IgD-negative memory B cell (primary cell): ENCODE results near the gene CIDEC. TPM values are rescaled to one million over a fixed set of nuclear protein-coding genes. Genes with fewer than 3 reads are reported as not detected.
"Not testable (repeated sequence)": the region's sequence is repeated elsewhere in the genome, so short reads cannot be mapped to it uniquely, and the experiment has no call there.

Experiments used
- H3K27ac Mint-ChIP-seq, 3 donors: one replicate each; pipeline ENCODE4 v1.8.0; 2020 to 2022; ENCODE audit warnings: mild to moderate bottlenecking in 3 of 3, mixed read lengths in 3 of 3, moderate library complexity in 1 of 3
- H3K27me3 Mint-ChIP-seq: one replicate; pipeline ENCODE4 v1.8.0; 2021; ENCODE audit warnings: mixed read lengths
- H3K36me3 Mint-ChIP-seq: one replicate; pipeline ENCODE4 v1.8.0; 2020; ENCODE audit warnings: mild to moderate bottlenecking, mixed read lengths
- H3K4me1 Mint-ChIP-seq, 3 donors: one replicate each; pipeline ENCODE4 v1.8.0; 2020 to 2022; ENCODE audit warnings: mixed read lengths in 3 of 3, mild to moderate bottlenecking in 1 of 3
- H3K4me3 Mint-ChIP-seq, 4 donors: one replicate each; pipeline ENCODE4 v1.8.0; 2020 to 2022; ENCODE audit warnings: mild to moderate bottlenecking in 4 of 4, mixed read lengths in 4 of 4, moderate library complexity in 3 of 4
- H3K9me3 Mint-ChIP-seq, 3 donors: one replicate each; pipeline ENCODE4 v1.8.0; 2020 to 2021; ENCODE audit warnings: mixed read lengths in 3 of 3, mild to moderate bottlenecking in 1 of 3
- polyA plus RNA-seq: library from polyadenylated mRNA; unstranded; fragments of 300-500 nt; fragmentation: Illumina TruSeq; gene quantifications from one replicate; pipeline ENCODE4 v1.2.3, GENCODE V29; 2021

The CIDEC gene
- polyA plus RNA-seq, 1 donor from 2014 or later = 0.80 TPM

DNA sequence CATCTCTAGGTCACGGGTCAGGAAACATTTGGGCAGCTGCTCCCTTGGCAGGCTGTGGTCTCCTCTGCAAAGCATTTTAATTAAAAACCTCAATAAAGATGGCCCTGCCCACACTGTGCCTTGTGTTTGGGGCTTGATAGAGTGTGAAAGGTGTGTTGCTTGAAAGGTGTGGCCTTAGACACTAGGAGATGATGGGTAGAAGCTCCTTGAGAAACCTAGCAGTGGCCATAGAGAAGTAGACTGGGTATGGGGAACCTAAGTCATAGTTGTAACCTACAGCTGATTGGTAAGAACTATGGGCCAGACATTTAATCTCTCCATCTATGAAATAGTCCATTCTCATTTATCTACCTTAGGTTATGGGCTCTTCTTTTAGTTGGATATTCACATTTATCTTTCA lies 13.7 kb upstream of the CIDEC start:
- H3K27ac Mint-ChIP-seq = peak overlapping the region in 2 of 3 donors; percentile 64 to 92
- no peaks in the 10 kb centered on the region for H3K9me3 Mint-ChIP-seq
- H3K4me3 Mint-ChIP-seq = peak overlapping the region in 2 of 4 donors; percentile 81 to 87
- H3K27me3 Mint-ChIP-seq = no peaks in the 10 kb centered on the region
- peaks cover 2% of the 10 kb centered on the region for H3K36me3 Mint-ChIP-seq
- peaks cover 17 to 31% (median 23%) of the 10 kb centered on the region in 3 donors for H3K4me1 Mint-ChIP-seq

DNA sequence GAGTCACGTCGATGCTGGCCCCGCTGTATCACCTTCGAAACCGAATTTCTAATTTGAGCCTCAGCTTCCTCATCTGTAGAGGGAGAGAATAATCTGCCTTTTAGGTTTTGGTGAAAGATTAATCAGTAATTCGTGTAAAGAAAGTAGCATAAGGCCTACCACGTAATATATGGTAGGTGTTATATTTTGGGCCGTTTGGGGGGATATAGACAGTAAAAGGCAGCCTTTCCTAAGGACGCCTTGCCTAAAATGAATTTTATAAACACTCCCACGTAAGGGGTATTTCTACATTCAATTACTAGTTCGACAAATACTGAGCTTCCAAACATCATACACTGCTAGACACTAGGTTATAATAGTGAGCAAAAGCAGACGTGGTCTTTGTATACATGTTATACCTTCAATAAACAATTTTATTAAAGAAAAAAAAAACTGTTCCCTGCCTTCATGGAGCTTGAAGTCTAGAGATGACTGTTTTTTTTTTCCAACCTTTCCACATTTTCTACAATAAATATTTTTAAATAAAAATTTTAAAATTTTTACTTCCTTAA lies 11.1 kb upstream of the CIDEC start:
- Mint-ChIP-seq H3K27me3 (no peaks in the 10 kb centered on the region), H3K36me3 (peaks cover 2% of the 10 kb centered on the region), H3K4me3 (peak overlapping the region; percentile 97 to 100 (median 98)), H3K4me1 (peaks cover 14 to 30% (median 16%) of the 10 kb centered on the region in 3 donors), H3K27ac (peak overlapping the region; percentile 97 to 100 (median 100)), H3K9me3 (no peaks in the 10 kb centered on the region)

- H3K4me1 Mint-ChIP-seq = peaks cover 14 to 28% (median 16%) of the 10 kb centered on the region in 3 donors
- H3K4me3 Mint-ChIP-seq = peak within 1 kb of the TSS; percentile 97 to 100 (median 98)
- H3K27me3 Mint-ChIP-seq = no peaks in the 10 kb centered on the region
- peak within 1 kb of the TSS; percentile 97 to 100 (median 100) for H3K27ac Mint-ChIP-seq
- peaks cover 2% of the 10 kb centered on the region for H3K36me3 Mint-ChIP-seq
- no peaks in the 10 kb centered on the region for H3K9me3 Mint-ChIP-seq
These were observed 10.4 kb upstream of the CIDEC start, which contains the start of gene JAGN1 for GRCh38 chr3:9890249-9891071. JAGN1 (plus strand) TSS chr3:9890610; CDS start chr3:9890723, 113 bp downstream.

GRCh38 chr3:9889405-9889804 lies 9.4 kb upstream of the CIDEC start:
- peaks cover 11 to 23% (median 12%) of the 10 kb centered on the region in 3 donors for H3K4me1 Mint-ChIP-seq
- peaks cover 2% of the 10 kb centered on the region for H3K36me3 Mint-ChIP-seq
- no peaks in the 10 kb centered on the region for H3K9me3 Mint-ChIP-seq
- no peaks in the 10 kb centered on the region for H3K27me3 Mint-ChIP-seq
- peak overlapping the region; percentile 85 to 100 (median 97) for H3K27ac Mint-ChIP-seq
- H3K4me3 Mint-ChIP-seq = peak overlapping the region in 3 of 4 donors; percentile 21 to 100 (median 97)

GRCh38 chr3:9888540-9888939 lies 8.5 kb upstream of the CIDEC start:
- Mint-ChIP-seq H3K4me1 (peaks cover 6 to 16% (median 7%) of the 10 kb centered on the region in 3 donors), H3K36me3 (no peaks in the 10 kb centered on the region), H3K27ac (no peak overlapping the region), H3K27me3 (no peaks in the 10 kb centered on the region), H3K9me3 (no peaks in the 10 kb centered on the region), H3K4me3 (peak overlapping the region in 1 of 4 donors; percentile 97)

DNA sequence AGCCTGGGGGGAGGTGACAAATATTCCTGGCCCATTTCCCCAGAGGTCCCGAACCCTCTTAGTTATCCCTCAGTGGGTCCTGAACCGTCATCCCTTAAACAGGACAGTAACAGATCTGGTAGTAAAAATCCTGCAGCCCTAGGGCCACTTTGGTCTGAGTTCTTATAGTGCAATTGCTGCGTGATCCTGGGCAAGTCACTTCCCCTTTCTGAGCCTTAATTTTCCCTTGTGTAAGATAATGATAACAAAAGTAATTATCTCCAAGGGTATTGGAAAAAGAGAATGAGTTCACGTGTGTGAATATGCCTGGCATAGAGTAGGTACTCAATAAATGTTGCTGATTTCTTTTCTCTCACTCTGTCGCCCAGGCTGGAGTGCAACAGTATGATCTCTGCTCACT lies 7.4 kb upstream of the CIDEC start:
- no peaks in the 10 kb centered on the region for H3K27me3 Mint-ChIP-seq
- no peak overlapping the region for H3K27ac Mint-ChIP-seq
- H3K36me3 Mint-ChIP-seq = no peaks in the 10 kb centered on the region
- no peaks in the 10 kb centered on the region for H3K9me3 Mint-ChIP-seq
- peak overlapping the region in 1 of 4 donors; percentile 23 for H3K4me3 Mint-ChIP-seq
- peaks cover 0 to 8% (median 3%) of the 10 kb centered on the region in 3 donors for H3K4me1 Mint-ChIP-seq

DNA sequence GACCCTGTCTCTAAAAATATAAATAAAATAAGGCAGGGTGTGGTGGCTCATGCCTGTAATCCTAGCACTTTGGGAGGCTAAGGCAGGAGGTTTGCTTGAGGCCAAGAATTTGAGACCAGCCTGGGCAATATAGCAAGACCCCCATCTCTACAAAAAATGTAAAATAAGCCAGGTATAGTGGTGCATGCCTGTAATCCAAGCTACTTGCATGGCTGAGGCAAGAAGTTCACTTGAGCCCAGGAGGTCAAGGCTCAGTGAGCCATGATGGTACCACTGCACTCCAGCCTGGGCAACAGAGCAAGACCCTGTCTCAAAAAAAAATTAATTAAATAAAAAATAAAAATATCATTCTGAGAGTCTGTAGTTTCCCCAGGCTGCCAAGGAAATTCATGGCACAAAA lies 6.3 kb upstream of the CIDEC start:
- Mint-ChIP-seq H3K36me3 (no peaks in the 10 kb centered on the region), H3K27ac (no peak overlapping the region), H3K9me3 (no peaks in the 10 kb centered on the region), H3K4me3 (no peak overlapping the region), H3K27me3 (no peaks in the 10 kb centered on the region), H3K4me1 (peaks cover 0 to 3% (median 0%) of the 10 kb centered on the region in 3 donors)

GRCh38 chr3:9884555-9885165 lies 4.6 kb upstream of the CIDEC start:
- Mint-ChIP-seq H3K36me3 (no peaks in the 10 kb centered on the region), H3K9me3 (no peaks in the 10 kb centered on the region), H3K27me3 (no peaks in the 10 kb centered on the region), H3K27ac (peak overlapping the region in 2 of 3 donors; percentile 8 to 43), H3K4me3 (peak overlapping the region in 1 of 4 donors; percentile 48), H3K4me1 (no peaks in the 10 kb centered on the region)

GRCh38 chr3:9883706-9884554 lies 3.9 kb upstream of the CIDEC start:
- Mint-ChIP-seq H3K4me1 (no peaks in the 10 kb centered on the region), H3K27ac (peak overlapping the region in 1 of 3 donors; percentile 43), H3K4me3 (peak overlapping the region in 1 of 4 donors; percentile 48), H3K9me3 (no peaks in the 10 kb centered on the region), H3K27me3 (no peaks in the 10 kb centered on the region), H3K36me3 (no peaks in the 10 kb centered on the region)

DNA sequence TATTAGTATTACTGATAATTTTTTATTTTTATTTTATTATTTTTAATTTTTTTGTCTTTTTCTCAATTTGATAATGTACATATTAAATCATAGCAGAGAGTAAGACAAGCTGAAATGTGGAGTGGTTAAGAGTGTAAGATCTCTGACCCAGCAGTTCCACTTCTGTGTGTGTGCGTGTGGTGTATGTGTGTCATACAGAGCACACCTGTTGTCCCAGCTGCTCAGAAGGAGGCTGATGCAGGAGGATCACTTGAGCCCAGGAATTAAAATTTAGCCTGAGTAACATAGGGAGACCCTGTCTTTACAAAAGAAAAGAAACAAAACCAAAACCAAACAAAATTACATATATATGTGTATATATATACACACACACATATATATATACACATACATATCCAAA lies 1.4 kb upstream of the CIDEC start:
- Mint-ChIP-seq H3K9me3 (no peaks in the 10 kb centered on the region), H3K27me3 (peaks cover 3% of the 10 kb centered on the region), H3K27ac (peak overlapping the region in 1 of 3 donors; percentile 50), H3K4me3 (peak overlapping the region in 1 of 4 donors; percentile 17), H3K4me1 (no peaks in the 10 kb centered on the region), H3K36me3 (no peaks in the 10 kb centered on the region)

DNA sequence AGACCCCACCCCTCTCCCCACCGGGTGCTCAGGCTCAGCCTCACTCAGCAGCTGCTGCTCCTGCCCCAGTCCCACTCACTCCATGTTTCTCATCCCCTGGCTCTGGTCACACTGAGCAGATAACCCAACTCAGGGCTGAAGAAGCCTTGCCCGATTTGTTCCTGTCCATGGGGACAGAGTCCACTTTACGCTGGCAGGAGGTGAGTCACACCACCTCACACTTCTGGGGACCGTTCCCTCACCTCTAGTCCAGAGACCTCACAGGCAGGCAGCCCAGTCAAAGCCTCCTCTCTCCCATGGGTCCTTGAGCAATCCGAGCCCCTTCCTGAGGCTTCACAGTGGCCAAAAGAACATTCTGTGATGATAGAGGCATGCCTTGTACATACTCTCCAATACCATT lies 1.4 kb downstream of the CIDEC start:
- H3K36me3 Mint-ChIP-seq = no peaks in the 10 kb centered on the region
- H3K4me3 Mint-ChIP-seq = no peak overlapping the region
- peaks cover 7% of the 10 kb centered on the region for H3K27me3 Mint-ChIP-seq

GRCh38 chr3:9876991-9877390 lies 3.1 kb downstream of the CIDEC start:
- H3K36me3 Mint-ChIP-seq = no peaks in the 10 kb centered on the region
- H3K27me3 Mint-ChIP-seq = peaks cover 7% of the 10 kb centered on the region
- no peaks in the 10 kb centered on the region for H3K4me1 Mint-ChIP-seq
- H3K27ac Mint-ChIP-seq = no peak overlapping the region
- no peak overlapping the region for H3K4me3 Mint-ChIP-seq
- no peaks in the 10 kb centered on the region for H3K9me3 Mint-ChIP-seq

More for the DNA sequence above, 1.4 kb downstream of the CIDEC start:
- Mint-ChIP-seq H3K9me3 (no peaks in the 10 kb centered on the region), H3K4me1 (no peaks in the 10 kb centered on the region), H3K27ac (no peak overlapping the region)

DNA sequence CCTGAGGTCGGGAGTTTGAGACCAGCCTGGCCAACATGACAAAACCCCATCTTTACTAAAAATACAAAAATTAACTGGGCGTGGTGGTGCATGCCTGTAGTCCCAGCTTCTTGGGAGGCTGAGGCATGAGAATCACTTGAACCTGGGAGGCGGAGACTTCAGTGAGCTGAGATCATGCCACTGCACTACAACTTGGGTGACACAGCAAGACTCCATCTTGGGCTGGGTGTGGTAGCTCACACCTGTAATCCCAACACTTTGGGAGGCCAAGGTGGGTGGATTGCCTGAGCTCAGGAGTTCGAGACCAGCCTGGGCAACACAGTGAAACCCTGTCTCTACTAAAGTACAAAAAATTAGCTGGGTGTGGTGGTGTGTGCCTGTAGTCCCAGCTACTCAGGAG lies 3.8 kb downstream of the CIDEC start:
- not testable (repeated sequence) for H3K4me3 Mint-ChIP-seq, H3K9me3 Mint-ChIP-seq, H3K4me1 Mint-ChIP-seq, H3K27me3 Mint-ChIP-seq, H3K27ac Mint-ChIP-seq, H3K36me3 Mint-ChIP-seq

DNA sequence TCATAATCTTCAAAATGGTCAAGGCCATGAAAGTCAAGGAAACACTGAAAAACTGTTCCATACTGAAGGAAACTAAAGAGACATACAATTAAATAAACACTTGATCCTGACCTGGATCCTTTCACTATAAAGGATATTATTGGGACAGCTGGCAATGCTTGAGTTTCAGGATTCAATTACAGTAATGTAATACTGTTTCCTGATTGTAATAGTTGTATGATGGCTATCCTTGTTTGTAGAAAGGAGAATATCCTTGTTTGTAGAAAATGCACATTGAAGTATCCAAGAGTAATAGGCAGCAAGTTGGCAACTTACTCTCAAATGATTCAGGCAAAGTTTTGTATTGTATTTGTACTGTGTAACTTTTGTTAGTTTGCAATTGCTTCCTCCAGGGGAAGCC lies 4.6 kb downstream of the CIDEC start:
- Mint-ChIP-seq H3K27me3 (peaks cover 7% of the 10 kb centered on the region), H3K4me3 (no peak overlapping the region), H3K27ac (no peak overlapping the region), H3K9me3 (no peaks in the 10 kb centered on the region), H3K4me1 (no peaks in the 10 kb centered on the region), H3K36me3 (no peaks in the 10 kb centered on the region)
